ENCODE measurements around the gene HPS5. TPM values are rescaled to one million over a fixed set of nuclear protein-coding genes. Genes with fewer than 3 reads are reported as not detected.
"Not testable (repeated sequence)": the region's sequence is repeated elsewhere in the genome, so short reads cannot be mapped to it uniquely, and the experiment has no call there.

The HPS5 gene
- total RNA-seq, 1 donor from 2014 or later: 62.8 TPM

DNA sequence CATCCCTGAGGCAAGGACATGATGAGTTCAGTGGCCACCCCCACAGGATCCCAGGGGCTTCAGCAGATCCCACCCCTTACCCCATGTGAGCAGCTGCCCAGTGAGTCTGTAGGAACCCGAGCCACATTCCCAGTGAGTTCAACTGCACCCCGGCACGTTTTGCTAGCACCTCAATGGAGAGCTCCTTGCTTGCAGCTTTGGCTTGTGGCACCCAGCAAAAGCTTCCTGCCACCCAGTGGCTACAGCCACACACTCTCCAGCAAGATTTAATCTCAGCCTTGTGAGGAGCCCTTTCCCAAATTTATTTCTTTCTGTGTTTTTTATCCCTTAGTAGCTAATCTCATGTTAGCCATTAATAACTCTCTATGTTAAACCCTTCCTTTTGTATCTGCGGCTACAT, 51.8 kb downstream of the HPS5 start:
- no peak for DNase-seq (ENCODE audit: low spot score)

DNA sequence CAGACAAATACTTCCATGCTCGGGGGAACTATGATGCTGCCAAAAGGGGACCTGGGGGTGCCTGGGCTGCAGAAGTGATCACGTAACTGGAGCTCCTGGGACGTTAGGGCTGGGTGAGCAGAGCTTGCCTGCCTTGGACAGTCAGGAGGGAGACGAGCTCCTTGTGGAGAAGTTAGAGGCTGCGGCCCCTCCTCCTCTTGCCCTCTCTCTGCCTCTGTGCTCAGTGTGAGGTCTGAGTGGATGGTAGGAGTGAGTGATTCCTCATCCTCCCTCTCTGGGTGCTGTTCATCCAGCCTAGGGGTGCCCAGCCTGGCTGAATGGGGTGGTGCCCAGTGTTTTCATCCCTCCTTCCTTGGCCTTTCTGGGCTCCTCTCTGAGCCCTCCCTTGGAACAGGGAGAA, 52.7 kb downstream of the HPS5 start:
- DNase-seq (ENCODE audit: low spot score): not testable (repeated sequence)

DNA sequence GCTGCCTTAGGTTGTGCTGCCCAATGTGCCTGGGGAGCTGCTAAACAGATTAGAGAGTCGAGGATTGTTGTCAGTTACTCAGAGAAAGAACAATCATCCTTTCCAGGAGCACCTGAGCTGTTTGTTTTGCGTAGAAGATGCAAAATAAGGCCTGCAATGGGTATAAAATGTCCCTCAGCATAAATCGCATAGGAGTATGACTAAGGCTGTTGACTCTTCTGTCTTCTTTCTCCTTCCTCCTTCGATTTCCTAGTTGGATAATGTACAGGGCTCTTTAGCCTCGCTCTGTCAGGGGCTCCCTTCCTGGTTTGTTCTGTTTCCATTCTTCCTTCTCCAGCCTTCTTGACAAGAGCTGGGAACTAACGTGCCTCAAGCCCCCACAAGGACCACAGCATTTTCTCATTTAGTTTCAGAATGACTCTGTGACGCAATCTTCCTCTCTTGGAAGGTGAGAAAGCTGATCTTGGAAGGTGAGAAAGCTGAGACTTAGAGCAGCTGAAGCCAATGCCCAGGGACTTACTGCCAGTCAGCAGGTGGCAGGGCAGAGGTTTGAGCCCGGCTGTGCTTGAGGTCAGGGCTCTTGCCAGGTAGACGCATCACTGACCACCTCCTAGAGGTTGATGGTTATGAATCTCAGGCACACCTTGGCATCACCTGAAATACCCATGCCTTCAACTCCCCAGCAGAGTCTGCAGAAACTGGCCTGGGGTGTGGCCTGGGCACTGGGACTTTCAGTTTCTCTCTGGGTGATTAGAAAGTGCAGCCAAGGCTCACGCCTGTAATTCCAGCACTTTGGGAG, 54.4 kb downstream of the HPS5 start:
- DNase-seq (ENCODE audit: low spot score): not testable (repeated sequence)

DNA sequence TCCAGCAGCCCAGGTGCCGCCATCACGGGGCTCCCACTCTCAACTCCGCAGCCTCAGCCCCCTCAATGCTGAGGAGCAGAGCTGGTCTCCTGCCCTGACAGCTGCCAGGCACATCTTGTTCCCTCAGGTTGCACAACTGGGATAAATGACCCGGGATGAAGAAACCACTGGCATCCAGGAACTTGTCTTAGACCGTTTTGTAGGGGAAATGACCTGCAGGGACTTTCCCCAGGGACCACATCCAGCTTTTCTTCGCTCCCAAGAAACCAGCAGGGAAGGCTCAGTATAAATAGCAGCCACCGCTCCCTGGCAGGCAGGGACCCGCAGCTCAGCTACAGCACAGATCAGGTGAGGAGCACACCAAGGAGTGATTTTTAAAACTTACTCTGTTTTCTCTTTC, 56.0 kb downstream of the HPS5 start, which contains the start of gene SAA1:
SAA1 (plus strand) TSS at position 316 of the 400 bp plus-strand sequence. CDS start 624 bp downstream, outside the sequence.
- no peak for DNase-seq (ENCODE audit: low spot score)

DNA sequence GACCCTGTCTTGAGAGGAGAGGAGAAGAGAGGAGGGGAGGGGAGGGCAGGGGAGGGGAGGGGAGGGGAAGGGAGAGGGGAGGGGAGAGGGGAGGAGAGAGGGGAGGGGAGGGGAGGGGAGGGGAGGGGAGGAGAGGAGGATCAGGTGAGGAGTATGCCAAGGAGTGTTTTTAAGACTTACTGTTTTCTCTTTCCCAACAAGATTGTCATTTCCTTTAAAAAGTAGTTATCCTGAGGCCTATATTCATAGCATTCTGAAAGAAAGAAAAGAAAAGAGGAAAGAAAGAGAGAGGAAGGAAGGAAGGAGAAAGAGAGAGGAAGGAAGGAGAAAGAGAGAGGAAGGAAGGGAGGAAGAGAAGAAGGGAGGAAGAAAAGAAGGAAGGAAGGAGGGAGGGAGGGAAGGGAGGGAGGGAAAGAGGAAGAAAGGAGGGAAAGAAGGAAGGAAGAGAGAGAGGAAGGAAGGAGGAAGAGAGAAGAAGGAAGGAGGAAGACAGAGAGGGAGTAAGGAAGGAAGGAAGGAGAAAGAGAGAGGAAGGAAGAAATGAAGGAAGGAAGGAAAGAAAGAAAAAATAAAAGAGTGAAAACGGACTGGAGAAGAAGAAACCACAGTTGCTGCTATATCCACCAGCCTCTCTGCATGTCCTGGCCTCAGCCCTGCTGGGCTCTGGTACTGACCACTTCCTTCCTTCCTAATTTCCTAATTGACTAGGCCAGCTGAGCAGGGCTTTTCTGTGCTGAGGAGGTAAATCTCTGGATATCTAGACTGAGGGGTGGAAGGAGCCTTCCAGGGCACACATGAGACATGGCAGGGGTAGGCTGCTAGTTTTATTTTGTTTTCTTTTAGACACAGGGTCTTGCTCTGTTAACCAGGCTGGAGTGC, 57.0 kb downstream of the HPS5 start:
- DNase-seq (ENCODE audit: low spot score): no peak

DNA sequence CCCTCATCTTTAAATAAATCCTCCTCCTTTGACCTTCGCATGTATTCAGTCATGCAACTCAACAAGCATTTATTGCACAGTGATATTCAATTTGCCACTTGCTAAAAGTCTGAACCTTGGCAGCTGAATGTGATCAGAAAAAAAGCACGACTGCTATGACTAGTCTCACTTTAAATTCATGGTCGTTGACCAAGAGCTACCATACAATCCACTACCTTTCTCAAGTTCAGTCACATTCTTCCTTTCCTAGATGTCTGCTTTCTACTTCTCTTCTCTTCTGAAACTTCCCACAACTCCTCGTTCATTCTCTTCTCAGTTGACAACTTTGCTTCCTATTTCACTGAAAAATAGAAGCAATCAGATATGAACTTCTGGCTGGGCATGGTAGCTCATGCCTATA, 57.9 kb downstream of the HPS5 start:
- DNase-seq (ENCODE audit: low spot score): no peak

DNA sequence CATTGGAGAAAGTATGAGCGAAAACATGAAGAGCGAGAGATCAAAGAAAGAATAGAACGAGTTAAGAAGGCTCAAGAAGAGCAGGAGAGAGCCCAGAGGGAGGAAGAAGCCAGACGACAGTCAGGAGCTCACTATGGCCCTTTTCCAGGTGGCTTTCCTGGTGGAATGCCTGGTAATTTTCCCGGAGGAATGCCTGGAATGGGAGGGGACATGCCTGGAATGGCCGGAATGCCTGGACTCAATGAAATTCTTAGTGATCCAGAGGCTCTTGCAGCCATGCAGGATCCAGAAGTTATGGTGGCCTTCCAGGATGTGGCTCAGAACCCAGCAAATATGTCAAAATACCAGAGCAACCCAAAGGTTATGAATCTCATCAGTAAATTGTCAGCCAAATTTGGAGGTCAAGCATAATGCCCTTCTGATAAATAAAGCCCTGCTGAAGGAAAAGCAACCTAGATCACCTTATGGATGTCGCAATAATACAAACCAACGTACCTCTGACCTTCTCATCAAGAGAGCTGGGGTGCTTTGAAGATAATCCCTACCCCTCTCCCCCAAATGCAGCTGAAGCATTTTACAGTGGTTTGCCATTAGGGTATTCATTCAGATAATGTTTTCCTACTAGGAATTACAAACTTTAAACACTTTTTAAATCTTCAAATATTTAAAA, 59.1 kb downstream of the HPS5 start:
- not testable (repeated sequence) for DNase-seq (ENCODE audit: low spot score)

DNA sequence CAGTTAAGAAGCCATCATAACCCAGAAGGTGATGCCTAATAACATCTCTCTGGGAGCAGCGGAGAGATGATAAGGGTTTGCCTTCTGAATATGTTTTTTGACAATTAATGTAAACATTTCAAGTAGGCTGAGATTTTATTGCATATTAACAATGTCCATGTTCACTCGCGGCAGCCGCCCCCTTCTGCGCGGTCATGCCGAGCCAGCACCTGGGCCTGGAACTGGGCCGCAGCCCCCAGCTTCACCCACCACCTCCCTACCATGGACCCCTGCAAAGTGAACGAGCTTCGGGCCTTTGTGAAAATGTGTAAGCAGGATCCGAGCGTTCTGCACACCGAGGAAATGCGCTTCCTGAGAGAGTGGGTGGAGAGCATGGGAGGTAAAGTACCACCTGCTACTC, 60.2 kb downstream of the HPS5 start:
- DNase-seq (ENCODE audit: low spot score): no peak

DNA sequence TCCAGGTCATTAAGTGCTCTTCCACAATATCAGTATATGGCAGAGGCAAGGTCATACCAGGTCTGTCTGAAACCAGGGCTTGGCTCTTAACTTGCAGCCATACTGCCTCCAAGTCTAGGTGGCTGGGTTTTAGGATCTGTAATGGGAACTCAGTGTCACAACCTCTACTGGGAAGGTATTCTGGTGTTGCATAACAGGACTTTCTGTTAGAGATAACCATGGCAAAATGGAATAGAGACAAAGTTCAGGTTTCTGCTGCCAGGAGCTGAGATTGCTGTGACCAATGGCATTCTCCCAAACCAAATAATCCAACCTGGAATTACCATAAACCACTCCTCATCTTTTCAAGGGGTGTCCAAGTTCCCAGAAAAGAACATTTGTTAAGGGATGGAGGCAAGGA, 62.7 kb downstream of the HPS5 start:
- DNase-seq (ENCODE audit: low spot score): no peak

DNA sequence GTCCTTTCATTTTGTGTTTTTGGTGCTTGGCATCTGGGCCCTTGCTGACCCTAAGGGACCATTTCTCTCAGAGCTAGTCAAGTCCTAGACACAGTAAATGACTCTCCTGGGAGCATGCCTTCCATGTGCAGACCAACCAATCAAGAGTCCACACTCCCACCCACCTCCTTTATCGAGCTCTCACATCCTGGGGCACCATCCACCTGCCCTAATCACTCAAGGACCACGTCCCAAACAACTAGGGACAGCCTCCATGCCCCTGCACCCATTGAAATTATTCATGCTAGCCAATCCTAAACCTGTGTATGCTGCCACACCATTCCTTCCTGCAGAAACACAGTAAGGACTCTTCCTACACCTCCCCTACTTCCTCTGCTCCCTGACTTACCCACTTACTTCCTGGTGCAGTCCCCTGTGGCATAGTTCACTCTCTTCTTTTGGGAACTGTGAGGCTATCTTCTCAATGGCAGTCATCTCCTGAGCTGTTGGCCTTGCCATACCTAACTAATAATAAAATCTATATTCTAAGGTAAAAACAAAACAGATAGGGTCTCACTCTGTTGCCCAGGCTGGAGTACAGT, 67.1 kb downstream of the HPS5 start:
- no peak for DNase-seq (ENCODE audit: low spot score)

DNA sequence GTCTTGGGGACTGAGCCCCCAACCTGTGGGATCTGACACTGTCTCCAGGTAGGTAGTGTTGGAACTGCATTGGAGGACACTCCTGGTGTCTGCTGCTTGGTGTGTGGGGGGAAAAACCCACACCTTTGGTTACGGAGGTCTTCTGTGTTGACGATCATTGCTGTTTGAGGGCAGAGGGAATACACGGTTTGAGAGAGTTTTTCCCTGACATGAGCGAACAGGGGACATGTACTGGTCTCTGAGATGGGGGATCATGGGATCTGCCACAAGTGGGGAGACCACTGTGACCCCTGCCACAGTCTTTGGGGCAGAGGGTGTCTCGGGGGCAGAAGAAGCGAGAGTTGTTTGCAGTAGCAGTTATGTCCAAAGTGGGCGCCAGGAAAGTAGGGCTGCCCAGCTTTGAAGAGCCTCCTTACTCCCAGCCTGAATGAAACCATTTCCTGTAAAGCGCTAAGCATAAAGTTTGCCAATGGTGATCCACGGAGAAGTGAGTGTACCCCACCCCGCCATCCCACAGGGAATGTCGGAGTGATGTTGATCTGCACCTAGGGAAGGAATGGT, 68.1 kb downstream of the HPS5 start:
- no peak for DNase-seq (ENCODE audit: low spot score)

DNA sequence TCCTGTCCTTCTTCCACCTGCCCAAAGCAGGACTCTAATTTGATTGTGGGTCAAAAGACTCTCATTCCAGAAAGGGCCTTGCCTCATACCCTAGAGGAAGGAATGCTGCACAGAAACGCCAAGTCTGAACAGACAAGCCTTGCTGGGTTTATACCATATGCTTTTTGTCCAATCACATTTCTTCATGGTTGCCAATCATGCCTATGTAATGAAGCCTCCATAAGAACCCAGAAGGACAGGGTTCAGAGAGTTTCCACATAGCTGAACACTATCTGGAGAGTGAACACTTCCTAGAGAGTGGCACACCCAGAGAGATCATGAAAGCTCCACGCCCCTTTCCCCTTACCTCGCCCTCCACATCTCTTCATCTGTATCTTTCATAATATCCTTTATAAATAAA, 68.7 kb downstream of the HPS5 start:
- DNase-seq (ENCODE audit: low spot score): no peak

DNA sequence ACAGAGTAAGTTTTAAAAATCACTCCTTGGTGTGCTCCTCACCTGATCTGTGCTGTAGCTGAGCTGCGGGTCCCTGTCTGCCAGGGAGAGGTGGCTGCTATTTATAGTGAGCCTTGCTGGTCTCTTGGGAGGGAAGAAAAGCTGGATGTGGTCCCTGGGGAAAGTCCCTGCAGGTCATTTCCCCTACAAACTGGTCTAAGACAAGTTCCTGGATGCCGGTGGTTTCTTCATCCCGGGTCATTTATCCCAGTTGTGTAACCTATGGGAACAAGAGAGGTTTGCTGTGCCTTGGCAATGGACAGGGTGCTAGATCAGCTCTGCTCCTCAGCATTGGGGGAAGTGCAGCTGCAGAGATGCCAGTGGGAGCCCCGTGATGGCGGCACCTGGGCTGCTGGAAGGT, 73.4 kb downstream of the HPS5 start, which contains the start of gene SAA2:
SAA2 (minus strand) TSS at position 108 of the 400 bp plus-strand sequence. CDS start 657 bp downstream, outside the sequence.
- DNase-seq (ENCODE audit: low spot score): no peak

DNA sequence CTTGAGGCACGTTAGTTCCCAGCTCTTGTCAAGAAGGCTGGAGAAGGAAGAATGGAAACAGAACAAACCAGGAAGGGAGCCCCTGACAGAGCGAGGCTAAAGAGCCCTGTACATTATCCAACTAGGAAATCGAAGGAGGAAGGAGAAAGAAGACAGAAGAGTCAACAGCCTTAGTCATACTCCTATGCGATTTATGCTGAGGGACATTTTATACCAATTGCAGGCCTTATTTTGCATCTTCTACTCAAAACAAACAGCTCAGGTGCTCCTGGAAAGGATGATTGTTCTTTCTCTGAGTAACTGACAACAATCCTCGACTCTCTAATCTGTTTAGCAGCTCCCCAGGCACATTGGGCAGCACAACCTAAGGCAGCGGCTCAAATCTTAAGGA, 74.8 kb downstream of the HPS5 start:
- DNase-seq (ENCODE audit: low spot score): not testable (repeated sequence)

DNA sequence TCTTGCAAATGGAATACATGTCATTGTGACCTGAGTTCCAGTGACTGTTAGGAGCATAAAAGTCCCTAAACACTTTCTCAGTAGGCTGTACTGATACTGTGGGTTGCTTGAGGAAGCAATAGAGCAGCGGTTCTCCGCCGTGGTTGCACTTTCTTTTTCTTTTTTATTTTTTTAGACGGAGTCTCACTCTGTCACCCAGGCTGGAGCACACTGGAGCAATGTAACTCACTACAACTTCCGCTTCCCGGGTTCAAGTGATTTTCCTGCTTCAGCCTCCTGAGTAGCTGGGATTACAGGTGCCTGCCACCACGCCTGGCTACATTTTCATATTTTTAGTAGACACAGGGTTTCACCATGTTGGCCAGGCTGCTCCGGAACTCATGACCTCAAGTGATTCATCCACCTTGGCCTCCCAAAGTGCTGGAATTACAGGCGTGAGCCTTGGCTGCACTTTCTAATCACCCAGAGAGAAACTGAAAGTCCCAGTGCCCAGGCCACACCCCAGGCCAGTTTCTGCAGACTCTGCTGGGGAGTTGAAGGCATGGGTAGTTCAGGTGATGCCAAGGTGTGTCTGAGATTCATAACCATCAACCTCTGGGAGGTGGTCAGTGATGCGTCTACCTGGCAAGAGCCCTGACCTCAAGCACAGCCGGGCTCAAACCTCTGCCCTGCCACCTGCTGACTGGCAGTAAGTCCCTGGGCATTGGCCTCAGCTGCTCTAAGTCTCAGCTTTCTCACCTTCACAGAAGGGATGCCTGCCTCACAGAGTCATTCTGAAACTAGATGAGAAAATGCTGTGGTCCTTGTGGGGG, 75.4 kb downstream of the HPS5 start:
- not testable (repeated sequence) for DNase-seq (ENCODE audit: low spot score)

DNA sequence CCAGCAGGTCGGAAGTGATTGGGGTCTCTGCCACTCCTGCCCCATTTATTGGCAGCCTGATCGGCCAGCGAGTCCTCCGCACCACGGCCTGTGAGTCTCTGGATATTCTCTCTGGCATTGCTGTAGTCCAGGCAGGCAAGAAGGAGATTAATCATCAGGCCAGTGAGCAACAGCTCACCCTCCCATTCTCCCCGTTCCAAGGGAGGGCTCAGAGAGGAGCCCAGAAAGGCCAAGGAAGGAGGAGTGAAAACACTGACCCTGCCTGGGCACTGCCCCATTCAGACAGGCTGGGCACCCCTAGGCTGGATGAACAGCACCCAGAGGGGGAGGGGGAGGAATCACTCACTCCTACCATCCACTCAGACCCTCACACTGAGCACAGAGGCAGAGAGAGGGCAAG, 76.5 kb downstream of the HPS5 start:
- no peak for DNase-seq (ENCODE audit: low spot score)

DNA sequence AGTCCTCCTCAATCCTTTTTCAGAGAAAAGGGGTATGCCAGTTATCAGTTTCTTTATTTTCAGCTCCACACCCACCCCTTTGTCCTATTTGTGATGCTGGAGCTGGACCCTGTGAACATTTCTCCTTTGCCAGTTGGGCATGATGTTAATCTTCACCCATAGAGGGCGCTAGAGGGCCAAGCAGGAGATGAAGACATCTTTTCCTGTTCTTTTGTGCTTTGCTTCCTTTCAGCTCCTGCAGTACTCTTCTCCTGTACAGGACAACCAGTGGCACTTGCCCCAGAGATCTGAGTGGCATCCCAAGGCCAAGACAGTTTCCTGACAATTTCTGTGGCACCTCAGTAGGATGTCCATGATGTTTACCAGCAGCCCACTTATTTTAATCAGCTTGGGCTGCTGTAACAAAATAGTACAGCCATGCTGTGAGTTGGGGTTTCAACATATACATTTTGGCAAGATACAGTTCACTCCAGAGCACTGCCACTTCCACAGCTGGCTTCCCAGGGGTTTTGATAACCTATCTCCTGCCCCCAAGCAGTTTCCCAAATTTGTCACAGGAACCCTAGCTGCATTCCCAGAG, 78.1 kb downstream of the HPS5 start:
- DNase-seq (ENCODE audit: low spot score): peak; percentile 14

DNA sequence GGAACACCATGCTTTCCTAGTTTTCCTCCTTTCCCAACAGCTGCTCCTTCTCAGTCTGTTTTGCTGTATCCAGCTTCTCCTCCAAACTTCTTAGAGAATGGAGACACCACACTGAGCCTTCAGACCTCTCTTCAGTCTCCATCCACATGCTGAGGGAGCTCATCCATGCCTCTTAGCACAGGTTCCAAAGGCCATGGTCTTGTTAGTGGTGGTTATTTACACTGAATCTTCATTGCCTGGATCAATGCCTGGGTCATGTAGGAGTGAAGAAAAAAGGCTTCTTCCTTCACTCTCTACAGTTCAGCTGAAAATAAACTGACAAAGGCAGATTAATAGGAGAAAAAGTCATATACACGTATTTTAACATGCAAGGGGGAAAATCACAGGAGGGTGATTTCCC, 82.3 kb downstream of the HPS5 start:
- DNase-seq (ENCODE audit: low spot score): no peak

DNA sequence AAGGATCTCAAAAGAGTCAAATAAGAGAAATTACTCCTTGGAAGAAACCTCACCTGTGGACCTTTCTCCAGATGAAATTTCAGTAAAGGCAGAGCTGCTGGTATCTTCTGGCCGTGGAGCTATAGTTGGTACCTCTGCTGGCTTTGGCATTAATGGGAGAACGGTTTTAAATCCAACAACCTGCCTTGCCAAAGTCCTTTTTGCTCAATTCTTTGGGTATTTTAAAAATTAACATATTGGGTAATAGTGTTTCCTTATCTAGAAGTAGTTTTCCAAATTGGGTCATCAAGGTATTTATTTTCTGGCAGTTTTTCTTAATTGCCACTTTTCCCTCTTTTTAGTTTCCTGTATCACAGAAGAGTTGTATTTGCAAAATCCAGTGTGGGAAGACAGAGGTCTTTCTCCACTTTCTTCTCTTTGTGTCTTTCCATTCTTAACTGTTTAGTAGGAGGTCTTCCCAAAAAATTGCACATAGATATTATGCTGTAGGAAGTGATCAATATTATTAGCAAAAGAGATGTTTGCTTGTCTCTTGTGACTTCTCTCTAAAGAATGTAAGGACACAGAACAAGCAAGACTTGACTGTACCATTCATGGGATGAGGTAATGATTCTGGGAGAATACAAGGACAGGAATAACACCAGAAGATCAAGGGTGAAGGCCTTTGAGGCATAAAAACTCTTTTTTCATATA, 85.1 kb downstream of the HPS5 start, which contains the start of gene SAA4:
SAA4 (minus strand) TSS at position 139 of the 693 bp plus-strand sequence. CDS start 876 bp downstream, outside the sequence.
- no peak for DNase-seq (ENCODE audit: low spot score)
